Measurements from ENCODE around the gene EEA1. TPM values are rescaled to one million over a fixed set of nuclear protein-coding genes. Genes with fewer than 3 reads are reported as not detected.

The EEA1 gene
- total RNA-seq, 4 donors from 2014 or later, result 13.2 to 78.4 (median 25.3) TPM

DNA sequence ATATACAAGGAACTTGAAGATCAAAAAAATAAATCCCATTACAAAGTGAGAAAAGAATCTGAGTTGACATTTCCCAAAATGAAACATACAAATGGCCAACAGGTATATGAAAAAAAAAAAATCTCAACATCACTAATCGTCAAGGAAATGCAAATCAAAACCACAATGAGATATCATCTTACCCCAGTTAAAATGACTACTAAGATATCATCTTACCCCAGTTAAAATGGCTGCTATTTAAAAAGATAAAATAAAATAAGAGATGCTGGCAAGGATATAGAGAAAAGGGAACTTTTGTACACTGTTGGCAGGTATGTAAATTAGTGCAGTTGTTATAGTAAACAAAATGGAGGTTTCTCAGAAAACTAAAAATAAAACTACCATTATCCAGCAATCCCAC is 181.9 kb downstream of the EEA1 start:
- no peaks in the 10 kb centered on the region for H3K4me1 ChIP-seq
- no peaks in the 10 kb centered on the region for H3K36me3 ChIP-seq
- no peak for DNase-seq
- no peak for TF ChIP-seq POLR2A (IDR thresholded peaks at IDR 0.05)
- TF ChIP-seq, protein P1, sequence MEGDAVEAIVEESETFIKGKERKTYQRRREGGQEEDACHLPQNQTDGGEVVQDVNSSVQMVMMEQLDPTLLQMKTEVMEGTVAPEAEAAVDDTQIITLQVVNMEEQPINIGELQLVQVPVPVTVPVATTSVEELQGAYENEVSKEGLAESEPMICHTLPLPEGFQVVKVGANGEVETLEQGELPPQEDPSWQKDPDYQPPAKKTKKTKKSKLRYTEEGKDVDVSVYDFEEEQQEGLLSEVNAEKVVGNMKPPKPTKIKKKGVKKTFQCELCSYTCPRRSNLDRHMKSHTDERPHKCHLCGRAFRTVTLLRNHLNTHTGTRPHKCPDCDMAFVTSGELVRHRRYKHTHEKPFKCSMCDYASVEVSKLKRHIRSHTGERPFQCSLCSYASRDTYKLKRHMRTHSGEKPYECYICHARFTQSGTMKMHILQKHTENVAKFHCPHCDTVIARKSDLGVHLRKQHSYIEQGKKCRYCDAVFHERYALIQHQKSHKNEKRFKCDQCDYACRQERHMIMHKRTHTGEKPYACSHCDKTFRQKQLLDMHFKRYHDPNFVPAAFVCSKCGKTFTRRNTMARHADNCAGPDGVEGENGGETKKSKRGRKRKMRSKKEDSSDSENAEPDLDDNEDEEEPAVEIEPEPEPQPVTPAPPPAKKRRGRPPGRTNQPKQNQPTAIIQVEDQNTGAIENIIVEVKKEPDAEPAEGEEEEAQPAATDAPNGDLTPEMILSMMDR (IDR thresholded peaks at IDR 0.05), result no peak
- no peak overlapping the region for H3K27ac ChIP-seq
- no peaks in the 10 kb centered on the region for H3K27me3 ChIP-seq
- H3K9me3 ChIP-seq, result no peaks in the 10 kb centered on the region
- H3K4me3 ChIP-seq, result no peak overlapping the region

DNA sequence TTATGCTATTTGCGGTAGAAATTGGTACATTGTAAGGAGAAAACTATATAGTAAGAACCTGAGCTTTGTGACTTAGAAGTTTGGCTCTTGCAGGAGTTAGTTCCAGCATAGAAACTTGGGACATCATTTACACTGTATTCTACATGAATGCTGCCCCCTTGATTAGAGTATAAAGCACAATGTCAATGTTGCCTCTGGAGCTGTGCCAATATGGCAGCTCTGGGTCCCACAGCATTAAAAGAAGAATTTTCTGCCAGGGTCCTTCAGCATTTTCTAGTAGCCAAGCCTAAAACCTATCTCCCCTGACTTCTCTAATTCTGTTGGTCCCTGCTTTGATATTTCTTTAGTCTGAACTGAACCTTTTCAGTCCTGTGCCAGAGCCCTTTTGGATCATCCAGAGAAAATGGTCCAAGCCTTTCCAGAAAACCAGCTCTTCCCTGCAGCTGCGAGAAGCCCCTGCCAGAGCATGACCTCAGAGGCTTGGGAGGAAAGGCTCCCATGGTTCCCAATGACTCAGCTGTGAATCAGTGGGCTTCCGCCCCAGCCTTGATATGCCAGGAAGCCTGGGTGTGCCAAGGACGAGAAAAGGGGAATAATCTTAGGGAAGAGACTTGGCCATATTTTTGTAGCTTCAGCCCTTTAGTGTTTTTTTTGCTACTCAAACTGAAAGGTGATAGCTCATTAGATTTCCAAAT is 183.1 kb downstream of the EEA1 start:
- no peaks in the 10 kb centered on the region for H3K27me3 ChIP-seq
- no peak overlapping the region for H3K4me3 ChIP-seq
- H3K9me3 ChIP-seq, result no peaks in the 10 kb centered on the region
- TF ChIP-seq, protein P1 (IDR thresholded peaks at IDR 0.05), result no peak
- no peak overlapping the region for H3K27ac ChIP-seq
- H3K4me1 ChIP-seq, result no peaks in the 10 kb centered on the region
- no peaks in the 10 kb centered on the region for H3K36me3 ChIP-seq
- peak in 1 of 3 donors; percentile 64 for DNase-seq

DNA sequence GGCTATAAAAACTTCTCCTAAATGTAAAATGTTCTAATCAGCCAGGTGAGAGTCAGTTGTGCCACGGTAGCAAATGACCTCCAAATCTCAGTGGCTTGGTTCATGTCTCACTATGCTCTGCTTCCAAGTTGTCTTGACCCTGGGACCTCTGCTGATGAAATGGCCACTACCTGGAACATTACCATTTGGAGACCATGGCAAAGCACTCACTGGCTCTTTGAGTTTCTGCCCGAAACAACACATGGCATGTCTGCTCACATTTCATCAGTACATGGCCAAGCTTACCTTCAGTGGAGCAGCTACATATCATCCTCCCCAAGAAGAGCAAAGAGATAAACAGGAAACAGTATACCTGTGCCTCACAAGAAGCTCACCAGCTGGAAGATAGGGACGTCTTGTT is 186.1 kb downstream of the EEA1 start:
- no peak for DNase-seq
- Histone ChIP-seq H3K27ac (no peak overlapping the region), H3K4me3 (no peak overlapping the region), H3K9me3 (no peaks in the 10 kb centered on the region), H3K4me1 (no peaks in the 10 kb centered on the region), H3K27me3 (no peaks in the 10 kb centered on the region), H3K36me3 (no peaks in the 10 kb centered on the region)
- TF ChIP-seq, protein P1 (IDR thresholded peaks at IDR 0.05), result no peak
- no peak for TF ChIP-seq POLR2A (IDR thresholded peaks at IDR 0.05)

DNA sequence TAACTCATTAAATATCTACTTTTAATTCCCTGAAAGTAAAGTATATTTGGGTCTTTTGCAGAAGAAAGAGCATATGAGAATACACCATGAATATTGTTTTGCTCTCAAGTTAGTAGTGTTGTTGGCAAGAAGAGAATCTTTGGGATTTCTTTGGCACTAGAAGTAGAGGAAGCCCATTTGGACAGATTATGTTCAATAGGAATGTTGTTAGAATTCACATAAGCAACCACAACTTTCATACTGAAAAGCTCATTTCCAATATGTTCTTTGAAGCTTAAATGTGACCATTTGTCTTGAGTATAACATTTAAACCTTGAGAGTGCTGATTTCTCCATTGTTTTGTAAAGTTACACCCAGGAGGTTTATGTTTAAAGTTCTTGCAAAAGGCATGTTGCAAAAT is 188.7 kb downstream of the EEA1 start:
- no peak overlapping the region for H3K27ac ChIP-seq
- no peaks in the 10 kb centered on the region for H3K27me3 ChIP-seq
- H3K4me3 ChIP-seq, result no peak overlapping the region
- H3K4me1 ChIP-seq, result no peaks in the 10 kb centered on the region
- TF ChIP-seq, protein P1 (IDR thresholded peaks at IDR 0.05), result no peak
- no peak for TF ChIP-seq POLR2A (IDR thresholded peaks at IDR 0.05)
- no peak for DNase-seq
- H3K36me3 ChIP-seq, result no peaks in the 10 kb centered on the region
- no peaks in the 10 kb centered on the region for H3K9me3 ChIP-seq

DNA sequence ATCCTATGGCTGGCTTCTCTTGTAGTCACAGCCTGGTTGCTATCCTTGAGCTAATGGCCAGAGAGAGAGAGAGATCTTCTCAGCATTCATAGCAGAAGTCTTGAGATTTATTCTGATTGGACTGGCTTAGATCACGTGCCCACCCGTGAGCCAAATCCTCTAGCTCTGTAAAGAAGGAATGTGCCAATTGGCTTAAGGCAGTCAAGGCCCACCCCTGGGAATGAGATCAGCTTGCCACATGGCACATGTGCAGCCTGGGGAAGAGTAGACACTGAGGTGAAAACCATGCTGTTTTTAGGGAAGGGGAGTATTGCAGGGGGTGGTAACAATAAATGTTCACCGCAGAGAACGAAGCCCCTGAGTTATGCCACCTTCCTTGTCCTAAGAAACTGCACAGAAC is 190.0 kb downstream of the EEA1 start:
- Histone ChIP-seq H3K9me3 (no peaks in the 10 kb centered on the region), H3K27ac (no peak overlapping the region), H3K4me3 (no peak overlapping the region), H3K36me3 (no peaks in the 10 kb centered on the region), H3K27me3 (no peaks in the 10 kb centered on the region), H3K4me1 (no peaks in the 10 kb centered on the region)
- no peak for TF ChIP-seq POLR2A (IDR thresholded peaks at IDR 0.05)
- TF ChIP-seq, protein P1 (IDR thresholded peaks at IDR 0.05), result no peak
- DNase-seq, result no peak

Data from Peyer's patch (tissue), 4 donors.